HG02970 (cell line): ENCODE measurements around the gene TMEM245.
"Not testable (repeated sequence)": the region's sequence is repeated elsewhere in the genome, so short reads cannot be mapped to it uniquely, and the experiment has no call there.

Source experiments
- ATAC-seq: cut with Tn5 transposase; IDR thresholded peaks from one replicate; pipeline ENCODE4 v1.9.1; 2021; ENCODE audit warnings: mild to moderate bottlenecking, moderate library complexity, moderate number of reproducible peaks; ENCODE audit not compliant: unreplicated experiment, low FRiP score

TMEM245 gene

GRCh38 chr9:109012009-109012875, 107.5 kb downstream of the TMEM245 start:
- ATAC-seq, result no peak

- ATAC-seq, result no peak
Observed at GRCh38 chr9:109011231-109011671, 108.5 kb downstream of the TMEM245 start.

GRCh38 chr9:109010746-109011145, 109.0 kb downstream of the TMEM245 start:
- ATAC-seq, result no peak

GRCh38 chr9:109005678-109006077, 114.1 kb downstream of the TMEM245 start:
- no peak for ATAC-seq

DNA sequence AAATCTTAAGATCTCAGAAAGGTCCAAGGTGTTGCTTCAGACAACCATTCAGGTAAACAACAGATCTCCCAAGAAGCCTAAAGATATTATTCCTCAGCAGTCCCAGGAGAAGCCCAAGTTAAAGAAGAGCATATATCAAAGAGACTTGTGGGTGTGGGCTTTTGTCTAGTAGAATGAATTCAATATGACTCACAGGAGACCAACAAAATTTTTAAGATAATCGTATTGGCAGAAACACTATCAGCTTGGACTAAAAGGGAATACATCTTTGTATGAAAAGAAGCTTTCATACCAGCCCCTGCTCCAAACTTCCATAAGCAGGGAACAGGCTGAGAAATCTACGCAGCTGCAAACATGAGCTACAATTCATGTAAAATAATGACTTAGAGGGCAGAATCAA, 116.6 kb downstream of the TMEM245 start:
- ATAC-seq, result no peak

DNA sequence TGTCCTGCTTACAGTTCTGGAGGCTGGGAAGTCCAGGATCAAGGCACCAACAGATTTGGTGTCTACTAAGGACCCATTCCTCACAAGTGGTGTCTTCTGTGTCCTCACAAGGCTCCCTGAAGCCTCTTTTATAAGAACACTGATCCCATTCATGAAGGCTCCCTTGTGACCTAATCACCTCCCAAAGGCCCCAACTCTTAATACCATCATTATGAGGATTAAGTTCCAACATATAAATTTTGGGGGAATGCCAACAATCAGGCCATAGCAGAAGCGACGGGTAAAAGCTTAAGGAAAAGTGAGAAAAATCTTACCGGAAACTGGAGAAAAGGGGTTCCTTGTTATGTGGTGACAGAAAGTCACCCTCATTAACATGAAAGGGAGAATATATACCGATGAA, 117.6 kb downstream of the TMEM245 start:
- ATAC-seq, result no peak

DNA sequence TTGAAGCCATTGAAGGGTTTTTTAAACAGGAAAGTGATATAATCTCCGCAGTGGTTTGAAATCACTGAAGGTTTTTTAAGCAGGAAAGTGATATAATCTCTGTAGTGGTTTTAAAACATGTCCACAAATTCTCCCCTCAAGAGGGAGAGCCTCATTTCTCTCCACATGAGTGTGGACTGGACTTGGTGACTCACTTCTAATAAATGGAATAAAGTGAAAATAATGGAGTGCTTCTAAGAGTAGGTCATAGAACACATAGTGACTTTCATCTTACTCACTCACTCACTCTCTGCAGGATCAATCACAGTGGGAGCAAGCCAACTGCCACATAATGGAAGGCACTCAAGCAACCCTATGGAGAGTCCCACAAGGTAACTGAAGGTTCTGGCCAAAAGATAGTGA, 118.5 kb downstream of the TMEM245 start:
- no peak for ATAC-seq

DNA sequence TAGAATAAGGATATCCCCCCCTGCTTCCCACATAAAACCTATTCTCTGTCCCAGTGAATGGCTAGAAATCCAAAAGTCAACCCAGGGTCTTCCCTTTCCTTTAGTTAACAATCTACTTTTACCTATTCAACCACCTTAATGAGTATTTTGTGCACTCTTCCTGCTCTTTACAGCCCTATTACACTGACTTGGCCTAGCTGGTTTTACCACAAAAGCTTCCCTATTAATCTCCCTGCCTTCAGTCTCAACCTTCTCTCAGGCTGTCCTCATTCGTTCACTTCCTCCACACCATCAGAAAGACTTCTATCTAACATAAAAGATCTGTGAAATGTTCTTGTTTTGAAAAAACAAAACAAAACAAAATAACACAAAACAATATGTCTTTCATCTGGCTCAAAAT, 122.6 kb downstream of the TMEM245 start:
- ATAC-seq, result no peak

DNA sequence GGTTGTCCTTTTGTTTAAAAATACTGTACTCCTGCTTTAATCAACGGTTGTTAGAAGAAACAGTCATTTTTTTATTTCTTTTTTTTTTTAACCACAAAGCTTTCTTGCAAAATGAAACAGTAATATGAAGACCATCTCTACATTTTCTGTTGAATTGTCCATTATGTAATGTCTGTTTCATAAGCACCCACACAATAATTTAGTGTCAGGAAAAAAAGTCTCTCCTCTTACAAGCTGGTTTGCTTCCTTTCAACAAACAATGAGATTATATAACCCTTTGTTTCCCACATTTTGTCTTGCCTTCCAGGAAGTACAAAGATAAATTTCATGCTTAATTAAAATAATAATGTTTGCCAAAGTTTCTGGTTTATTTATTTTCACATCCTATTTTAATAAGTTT, 123.1 kb downstream of the TMEM245 start:
- ATAC-seq, result no peak

DNA sequence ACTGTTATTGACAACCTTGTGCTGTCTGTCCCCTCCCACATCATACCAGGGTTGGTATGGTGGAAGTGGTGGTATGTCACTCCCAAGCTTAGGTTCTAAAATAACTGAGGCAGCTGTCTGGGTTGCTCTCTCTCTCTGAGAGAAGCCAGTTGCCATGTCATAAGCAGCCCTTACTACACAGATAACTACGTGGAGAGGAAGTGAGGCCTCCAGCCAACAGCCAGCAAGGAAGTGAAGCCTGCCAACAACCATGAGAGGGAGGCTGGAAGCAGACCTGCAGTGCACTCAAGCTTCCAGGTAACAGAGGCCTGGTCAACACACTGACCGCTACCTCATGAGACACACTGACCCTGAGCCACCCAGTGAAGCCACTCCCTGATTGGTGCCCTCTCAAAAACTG, 125.1 kb downstream of the TMEM245 start:
- no peak for ATAC-seq

DNA sequence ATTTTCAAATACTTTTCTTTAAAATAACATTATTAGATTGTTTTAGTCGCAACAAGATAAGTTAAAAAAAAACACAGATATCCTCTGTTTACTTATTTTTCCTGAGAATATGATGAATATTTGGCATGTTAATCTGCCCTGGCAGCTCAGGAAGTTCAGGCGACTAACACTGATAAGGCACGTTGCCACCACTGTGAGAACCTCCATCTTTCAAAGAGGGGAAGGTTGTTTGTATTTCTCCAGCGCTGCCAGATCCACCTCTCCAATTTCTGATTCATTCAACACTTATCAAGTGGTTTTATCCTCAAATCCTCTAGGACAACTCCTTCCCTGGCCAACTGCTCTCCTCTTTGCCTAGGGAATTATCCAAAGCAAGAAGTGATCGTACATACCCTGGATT, 128.3 kb downstream of the TMEM245 start:
- no peak for ATAC-seq

GRCh38 chr9:108983885-108984284, 135.9 kb downstream of the TMEM245 start:
- ATAC-seq, result no peak

DNA sequence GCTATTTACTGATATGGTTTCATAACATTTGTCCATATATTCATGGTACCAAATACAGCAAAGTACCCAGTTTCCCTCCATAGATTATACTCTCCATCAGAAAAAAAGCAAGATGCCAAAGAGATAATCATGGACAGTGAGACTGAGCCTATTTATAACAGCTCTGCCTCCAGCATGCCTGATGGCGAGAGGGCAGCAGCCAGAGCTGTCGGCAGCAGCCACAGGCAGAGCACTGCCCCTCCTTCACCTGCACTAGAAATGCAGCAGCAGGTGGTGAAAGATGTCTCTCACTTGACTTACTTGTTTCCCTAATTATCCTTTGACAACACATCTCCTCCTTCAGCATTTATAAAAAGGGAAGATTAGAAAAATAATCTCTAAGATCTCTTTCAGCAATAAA, 138.9 kb downstream of the TMEM245 start:
- no peak for ATAC-seq

DNA sequence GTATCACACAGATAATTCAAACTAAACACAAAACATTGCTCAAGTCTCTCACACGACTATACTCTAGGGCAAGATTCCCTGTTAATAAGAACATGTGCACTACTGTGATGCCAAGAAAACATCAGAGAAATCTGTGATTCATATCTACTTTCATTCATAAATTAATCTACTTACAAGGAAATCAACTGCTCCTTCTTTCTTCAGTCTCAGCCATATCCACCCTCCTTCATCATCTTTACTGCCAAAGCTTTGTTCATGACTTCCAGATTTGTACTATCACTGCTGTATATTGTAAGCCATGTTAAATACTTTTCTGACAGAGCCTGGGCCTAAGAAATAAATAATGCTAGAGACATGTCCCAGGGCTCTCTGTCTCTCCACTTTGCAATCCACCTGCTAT, 141.5 kb downstream of the TMEM245 start:
- no peak for ATAC-seq

DNA sequence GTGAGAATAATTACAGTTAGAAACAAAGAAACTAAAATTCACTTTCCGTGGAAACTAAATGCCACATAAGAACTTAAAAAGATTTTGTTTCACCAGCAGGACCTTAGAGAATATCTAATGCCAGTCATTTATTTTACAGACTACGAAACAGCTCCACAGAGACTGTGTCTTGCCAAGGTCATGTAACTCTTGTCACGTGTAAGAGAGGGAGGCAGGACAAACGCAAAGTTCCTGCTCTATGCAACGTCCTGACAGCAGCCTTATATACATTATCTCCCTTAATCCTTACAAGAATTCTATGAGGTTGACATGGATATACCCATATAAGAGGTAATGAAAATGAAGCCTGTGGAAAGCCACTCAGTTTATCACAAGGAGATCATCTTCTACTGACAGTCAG, 145.9 kb downstream of the TMEM245 start:
- no peak for ATAC-seq

GRCh38 chr9:108972626-108973209, 147.0 kb downstream of the TMEM245 start:
- no peak for ATAC-seq

DNA sequence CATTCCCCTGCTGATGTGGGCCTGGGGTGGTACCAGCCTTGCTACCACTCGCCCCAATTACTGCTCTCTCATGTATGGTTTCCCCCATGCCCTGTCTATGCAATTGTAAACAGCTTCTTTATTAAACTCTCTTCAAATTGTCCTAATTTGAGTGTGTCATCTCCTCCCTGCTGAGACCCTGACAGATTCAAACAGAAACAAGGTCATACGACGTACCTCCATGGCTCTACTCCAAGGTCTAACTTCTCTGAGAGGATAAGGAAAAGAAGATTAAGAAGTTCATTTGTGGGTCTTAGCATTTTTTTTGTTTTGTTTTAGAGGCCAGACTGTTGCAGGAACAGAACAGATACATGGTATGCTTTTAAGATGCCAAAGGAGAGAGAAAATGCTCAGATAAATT, 147.6 kb downstream of the TMEM245 start:
- no peak for ATAC-seq

GRCh38 chr9:108971392-108971791, 148.4 kb downstream of the TMEM245 start:
- ATAC-seq, result not testable (repeated sequence)

DNA sequence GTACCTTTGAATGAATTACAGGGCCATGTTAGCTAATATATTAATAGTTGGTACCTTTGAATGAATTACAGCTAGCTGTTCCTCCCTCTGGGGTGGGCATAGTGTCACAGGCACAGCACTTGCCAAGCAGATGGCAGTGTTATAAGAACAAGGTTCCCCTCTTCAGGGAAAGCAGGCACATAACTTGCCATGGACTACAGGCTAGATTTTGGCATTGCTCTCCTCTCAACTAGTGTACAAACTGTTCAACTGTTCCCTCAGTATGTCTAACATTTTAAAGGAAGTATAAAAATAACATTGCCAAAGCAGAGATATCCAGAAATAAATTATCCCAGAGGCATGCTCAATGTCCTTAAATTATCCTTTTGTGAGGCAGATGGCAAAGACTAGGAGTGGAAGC, 151.8 kb downstream of the TMEM245 start:
- no peak for ATAC-seq
